ENCODE measurements around the gene PDE11A.

DNA sequence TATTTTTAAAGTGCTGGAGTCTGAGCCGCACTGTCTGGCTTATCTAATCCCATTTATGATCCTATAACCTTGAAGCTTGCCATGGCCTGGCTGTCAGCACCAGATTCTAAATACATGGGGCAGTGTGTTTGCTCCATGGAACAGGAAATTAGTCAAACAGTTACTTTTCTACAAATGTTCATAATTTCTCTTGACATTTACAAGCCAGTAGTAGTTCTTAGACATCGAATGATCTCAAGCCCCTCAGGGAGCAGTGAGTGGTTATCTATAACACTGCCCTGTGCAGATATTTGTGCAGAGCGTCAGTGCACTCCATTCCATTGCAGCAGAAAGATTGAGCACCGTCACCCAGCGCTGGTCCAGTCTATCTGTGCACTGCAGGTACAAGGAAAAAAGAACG lies 474.8 kb downstream of the PDE11A start:
- no peak for TF ChIP-seq POLR2A (IDR thresholded peaks at IDR 0.05; ENCODE audit: low read length)
- no peak for TF ChIP-seq GATA1 (IDR thresholded peaks at IDR 0.05; ENCODE audit: low read depth, low read length)
